Smooth muscle cell (in vitro differentiated cells): ENCODE results near the gene DLST. TPM values are rescaled to one million over a fixed set of nuclear protein-coding genes. Genes with fewer than 3 reads are reported as not detected.

ENCODE experiments used
- DNase-seq: peaks from one replicate; lab custom pipeline; 2025; ENCODE audit not compliant: unreplicated experiment; lab: John Stamatoyannopoulos, UW
- H2AFZ ChIP-seq: fragments of 200-600 bp; sonication (generic); 2 replicates; pipeline ENCODE4 v1.6.0; 2016; ENCODE audit warnings: antibody characterized with exemption, low read depth, mild to moderate bottlenecking
- H3F3A ChIP-seq: fragments of 200-600 bp; sonication (generic); 2 replicates; pipeline ENCODE4 v1.6.0; 2017; ENCODE audit warnings: antibody characterized with exemption, low read depth
- H3K27ac ChIP-seq: fragments of 200-600 bp; sonication (generic); 2 replicates; pipeline ENCODE4 v1.5.1; 2016; ENCODE audit warnings: low read depth, mild to moderate bottlenecking
- H3K27me3 ChIP-seq: fragments of 200-600 bp; sonication (generic); 2 replicates; pipeline ENCODE4 v1.6.1; 2016; ENCODE audit warnings: low read depth, mild to moderate bottlenecking
- H3K36me3 ChIP-seq: fragments of 200-600 bp; sonication (generic); 2 replicates; pipeline ENCODE4 v1.5.1; 2016; ENCODE audit warnings: low read depth
- H3K4me1 ChIP-seq: fragments of 200-600 bp; sonication (generic); 2 replicates; pipeline ENCODE4 v1.5.1; 2016; ENCODE audit warnings: low read depth
- H3K4me2 ChIP-seq: fragments of 200-600 bp; sonication (generic); 2 replicates; pipeline ENCODE4 v1.6.0; 2016; ENCODE audit warnings: mild to moderate bottlenecking
- H3K4me3 ChIP-seq: fragments of 200-600 bp; sonication (generic); 2 replicates; pipeline ENCODE4 v1.5.1; 2016; ENCODE audit warnings: mild to moderate bottlenecking
- H3K79me2 ChIP-seq: fragments of 200-600 bp; sonication (generic); 2 replicates; pipeline ENCODE4 v1.6.0; 2016; ENCODE audit warnings: low read depth, mild to moderate bottlenecking
- H3K9ac ChIP-seq: fragments of 200-600 bp; sonication (generic); 2 replicates; pipeline ENCODE4 v1.6.0; 2016; ENCODE audit warnings: low read depth
- H3K9me3 ChIP-seq: fragments of 200-600 bp; sonication (generic); replicated peaks from 2 replicates; pipeline ENCODE4 v1.5.1; 2016; ENCODE audit warnings: low read depth
- H4K20me1 ChIP-seq: fragments of 200-600 bp; sonication (generic); 2 replicates; pipeline ENCODE4 v1.6.0; 2016; ENCODE audit warnings: low read depth
- WGBS: methylation state at CpG from one replicate; pipeline ENCODE4 v1.1.7; 2016; ENCODE audit warnings: low lambda C conversion rate; 5-methylcytosine and 5-hydroxymethylcytosine counted together
- polyA plus RNA-seq: library from polyadenylated mRNA; unstranded; fragments of >200 nt; fragmentation: Nextera tagmentation; extraction: Ambion mirVana; gene quantifications from 2 replicates; pipeline ENCODE4 v1.2.1, GENCODE V29; 2016
- total RNA-seq: library from RNA; depleted of rRNA; stranded (reverse); fragments of >200 nt; gene quantifications from 2 replicates; pipeline ENCODE4 v1.2.3, GENCODE V29; 2014
- TF ChIP-seq, protein P1 (sequence below): fragments of 200-600 bp; sonication (generic); IDR thresholded peaks from 2 replicates; pipeline ENCODE4 v1.5.1; 2017; ENCODE audit warnings: borderline replicate concordance, mild to moderate bottlenecking, antibody characterized with exemption; ENCODE audit not compliant: insufficient read depth, poor library complexity, severe bottlenecking

Gene DLST
- total and polyA plus RNA-seq, 2 experiments from 2014 or later = 4.9 to 46.9 TPM

DNA sequence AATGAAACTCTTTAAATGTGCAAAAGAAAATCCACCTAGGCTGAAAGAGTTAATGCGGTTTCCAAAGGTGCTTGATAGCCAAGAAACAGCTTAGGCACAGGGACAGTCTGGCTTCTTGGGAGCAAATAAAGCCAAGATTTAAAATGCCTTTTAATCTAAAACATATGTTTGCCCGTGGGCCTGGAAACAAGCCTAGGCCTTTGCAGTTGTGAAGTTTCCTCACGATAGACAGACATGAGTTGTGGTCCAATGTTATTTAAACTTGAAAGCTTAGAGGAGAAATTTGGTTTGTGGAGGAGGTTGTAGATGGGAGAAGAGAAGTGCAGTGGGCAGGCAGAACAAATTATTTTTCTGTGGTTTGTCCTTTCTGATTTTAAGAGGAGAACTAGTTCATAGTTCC lies 35.5 kb upstream of the DLST start:
- Histone ChIP-seq H2AFZ (no peak overlapping the region), H3K36me3 (no peaks in the 10 kb centered on the region), H4K20me1 (no peaks in the 10 kb centered on the region), H3K9me3 (no peaks in the 10 kb centered on the region), H3K9ac (no peak overlapping the region), H3K27ac (peak overlapping the region; percentile 62), H3K4me3 (no peak overlapping the region), H3F3A (peaks cover 19% of the 10 kb centered on the region), H3K79me2 (no peaks in the 10 kb centered on the region), H3K27me3 (no peaks in the 10 kb centered on the region), H3K4me2 (peak overlapping the region; percentile 57), H3K4me1 (peaks cover 6% of the 10 kb centered on the region)
- no peak for DNase-seq
- WGBS = 26% methylated on average over 3 of the region's 3 CpGs
- TF ChIP-seq, protein P1, sequence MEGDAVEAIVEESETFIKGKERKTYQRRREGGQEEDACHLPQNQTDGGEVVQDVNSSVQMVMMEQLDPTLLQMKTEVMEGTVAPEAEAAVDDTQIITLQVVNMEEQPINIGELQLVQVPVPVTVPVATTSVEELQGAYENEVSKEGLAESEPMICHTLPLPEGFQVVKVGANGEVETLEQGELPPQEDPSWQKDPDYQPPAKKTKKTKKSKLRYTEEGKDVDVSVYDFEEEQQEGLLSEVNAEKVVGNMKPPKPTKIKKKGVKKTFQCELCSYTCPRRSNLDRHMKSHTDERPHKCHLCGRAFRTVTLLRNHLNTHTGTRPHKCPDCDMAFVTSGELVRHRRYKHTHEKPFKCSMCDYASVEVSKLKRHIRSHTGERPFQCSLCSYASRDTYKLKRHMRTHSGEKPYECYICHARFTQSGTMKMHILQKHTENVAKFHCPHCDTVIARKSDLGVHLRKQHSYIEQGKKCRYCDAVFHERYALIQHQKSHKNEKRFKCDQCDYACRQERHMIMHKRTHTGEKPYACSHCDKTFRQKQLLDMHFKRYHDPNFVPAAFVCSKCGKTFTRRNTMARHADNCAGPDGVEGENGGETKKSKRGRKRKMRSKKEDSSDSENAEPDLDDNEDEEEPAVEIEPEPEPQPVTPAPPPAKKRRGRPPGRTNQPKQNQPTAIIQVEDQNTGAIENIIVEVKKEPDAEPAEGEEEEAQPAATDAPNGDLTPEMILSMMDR = no peak

DNA sequence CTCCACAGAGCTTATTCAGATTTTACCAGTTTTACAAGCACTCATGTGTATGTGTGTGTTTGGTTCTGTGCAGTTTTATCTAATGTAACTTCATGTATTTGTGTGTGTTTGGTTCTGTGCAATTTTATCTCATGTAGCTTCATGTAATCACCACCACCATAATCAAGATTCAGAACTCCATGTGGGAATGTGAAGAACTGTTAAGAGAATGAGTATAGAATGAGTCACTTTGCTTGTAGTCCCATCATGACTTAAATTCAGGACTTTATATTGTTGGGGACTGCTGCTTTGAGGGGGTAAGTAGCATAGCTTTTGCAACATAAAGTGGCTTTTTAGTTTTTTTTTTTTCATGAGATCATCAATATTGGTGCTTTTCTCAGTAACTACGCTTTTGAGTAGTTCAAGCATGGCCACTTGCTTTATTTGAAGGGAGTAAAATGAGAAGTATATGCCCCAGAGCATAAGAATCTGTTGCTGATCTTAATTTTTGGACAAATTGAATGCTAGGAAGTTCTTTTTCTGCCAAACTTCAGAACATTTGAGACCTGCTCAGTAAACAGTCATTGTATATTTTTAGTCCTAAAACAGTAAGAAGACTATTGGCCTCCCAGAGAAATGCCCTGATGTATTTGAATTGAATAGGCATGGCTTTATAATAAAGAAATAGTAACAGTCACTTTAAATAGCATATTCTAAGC lies 34.6 kb upstream of the DLST start:
- WGBS = 67% methylated on average over 1 of the region's 1 CpG
- H3K36me3 ChIP-seq = no peaks in the 10 kb centered on the region
- H3F3A ChIP-seq = peaks cover 19% of the 10 kb centered on the region
- H3K79me2 ChIP-seq = no peaks in the 10 kb centered on the region
- no peak overlapping the region for H2AFZ ChIP-seq
- H3K27ac ChIP-seq = peak overlapping the region; percentile 62
- no peak overlapping the region for H3K4me3 ChIP-seq
- peak overlapping the region; percentile 57 for H3K4me2 ChIP-seq
- H3K9me3 ChIP-seq = no peaks in the 10 kb centered on the region
- H3K4me1 ChIP-seq = peaks cover 6% of the 10 kb centered on the region
- no peaks in the 10 kb centered on the region for H3K27me3 ChIP-seq
- no peak for DNase-seq
- H4K20me1 ChIP-seq = no peaks in the 10 kb centered on the region
- TF ChIP-seq, protein P1 = no peak
- no peak overlapping the region for H3K9ac ChIP-seq

- no peak overlapping the region for H2AFZ ChIP-seq
- H3K4me3 ChIP-seq = no peak overlapping the region
- H3K9me3 ChIP-seq = no peaks in the 10 kb centered on the region
- no peaks in the 10 kb centered on the region for H4K20me1 ChIP-seq
- no peak overlapping the region for H3K9ac ChIP-seq
- TF ChIP-seq, protein P1 = no peak
- H3K4me2 ChIP-seq = no peak overlapping the region
- H3F3A ChIP-seq = peaks cover 19% of the 10 kb centered on the region
- 93% methylated on average over 2 of the region's 2 CpGs for WGBS
- H3K27me3 ChIP-seq = no peaks in the 10 kb centered on the region
- H3K36me3 ChIP-seq = no peaks in the 10 kb centered on the region
- no peak overlapping the region for H3K27ac ChIP-seq
- DNase-seq = no peak
- H3K79me2 ChIP-seq = no peaks in the 10 kb centered on the region
- H3K4me1 ChIP-seq = peaks cover 6% of the 10 kb centered on the region
These were observed 32.9 kb upstream of the DLST start for GRCh38 chr14:74848768-74849167.
